OCI-LY3 (cell line): ENCODE results near the gene SLC26A2.

ENCODE experiments used
- H2AFZ ChIP-seq: fragments of 200-600, 300-600 bp; shearing (Covaris generic); 2 replicates; pipeline ENCODE4 v1.6.0; 2014; ENCODE audit warnings: antibody characterized with exemption, low read depth, low read length
- H3K27ac ChIP-seq: fragments of 200-600, 300-600 bp; sonication (generic); 2 replicates; pipeline ENCODE4 v1.5.1; 2014; ENCODE audit warnings: mild to moderate bottlenecking, low read length, moderate library complexity, mixed read lengths
- H3K27me3 ChIP-seq: fragments of 200-600, 300-600 bp; sonication (generic); 2 replicates; pipeline ENCODE4 v1.6.1; 2014; ENCODE audit warnings: low read depth, low read length, mixed read lengths
- H3K36me3 ChIP-seq: fragments of 200-600, 300-600 bp; sonication (generic); replicated peaks from 2 replicates; pipeline ENCODE3; 2014; ENCODE audit warnings: low read depth, low read length, mixed read lengths
- H3K4me1 ChIP-seq: fragments of 300-600, 200-600 bp; sonication (generic); 2 replicates; pipeline ENCODE4 v1.6.1; 2014; ENCODE audit warnings: low read length, mixed read lengths
- H3K4me2 ChIP-seq: fragments of 200-600, 300-600 bp; sonication (generic); 2 replicates; pipeline ENCODE4 v1.6.1; 2014; ENCODE audit warnings: low read length, mixed read lengths
- H3K4me3 ChIP-seq: fragments of 300-600, 200-600 bp; sonication (generic); 2 replicates; pipeline ENCODE4 v1.5.1; 2014; ENCODE audit warnings: antibody characterized with exemption, mild to moderate bottlenecking, low read length, moderate library complexity
- H3K79me2 ChIP-seq: fragments of 300-600, 200-600 bp; shearing (Covaris generic); 2 replicates; pipeline ENCODE4 v1.6.1; 2014; ENCODE audit warnings: mild to moderate bottlenecking, low read length, mixed read lengths
- H3K9ac ChIP-seq: fragments of 300-600, 200-600 bp; shearing (Covaris generic); 2 replicates; pipeline ENCODE4 v1.6.0; 2014; ENCODE audit warnings: mild to moderate bottlenecking, low read length, moderate library complexity
- H3K9me3 ChIP-seq: fragments of 200-600, 300-600 bp; shearing (Covaris generic); 2 replicates; pipeline ENCODE4 v1.6.1; 2014; ENCODE audit warnings: low read length, mixed read lengths; ENCODE audit not compliant: insufficient read depth
- H4K20me1 ChIP-seq: fragments of 200-600, 300-600 bp; sonication (generic); 2 replicates; pipeline ENCODE4 v1.6.1; 2016; ENCODE audit warnings: low read length, mixed read lengths; ENCODE audit not compliant: insufficient read depth
- CTCF ChIP-seq: fragments of 200-600, 300-600 bp; sonication (generic); IDR thresholded peaks from 2 replicates; pipeline ENCODE4 v1.5.1; 2014; ENCODE audit warnings: antibody characterized with exemption, low read length, low read depth
- EZH2phosphoT487 ChIP-seq: fragments of 200-600 bp; shearing (Covaris generic); IDR thresholded peaks from 2 replicates; pipeline ENCODE4 v1.6.1; 2018; ENCODE audit warnings: antibody characterized with exemption, mixed run types, low read depth

The SLC26A2 gene

GRCh38 chr5:149979896-149980295 lies 19.3 kb downstream of the SLC26A2 start:
- no peak overlapping the region for H2AFZ ChIP-seq
- no peaks in the 10 kb centered on the region for H4K20me1 ChIP-seq
- no peaks in the 10 kb centered on the region for H3K4me1 ChIP-seq
- TF ChIP-seq EZH2phosphoT487 = no peak
- no peak for TF ChIP-seq CTCF
- no peak overlapping the region for H3K9ac ChIP-seq
- H3K79me2 ChIP-seq = no peaks in the 10 kb centered on the region
- H3K4me3 ChIP-seq = no peak overlapping the region
- no peaks in the 10 kb centered on the region for H3K9me3 ChIP-seq
- no peak overlapping the region for H3K4me2 ChIP-seq
- H3K27me3 ChIP-seq = no peaks in the 10 kb centered on the region
- no peaks in the 10 kb centered on the region for H3K36me3 ChIP-seq
- H3K27ac ChIP-seq = no peak overlapping the region

- Histone ChIP-seq H3K4me3 (no peak overlapping the region), H3K27ac (no peak overlapping the region), H3K79me2 (no peaks in the 10 kb centered on the region), H3K4me1 (no peaks in the 10 kb centered on the region), H3K27me3 (no peaks in the 10 kb centered on the region), H3K4me2 (no peak overlapping the region), H3K9me3 (no peaks in the 10 kb centered on the region), H2AFZ (no peak overlapping the region), H3K36me3 (no peaks in the 10 kb centered on the region), H3K9ac (no peak overlapping the region), H4K20me1 (no peaks in the 10 kb centered on the region)
- TF ChIP-seq EZH2phosphoT487 (no peak), CTCF (no peak)
Observed at GRCh38 chr5:149981206-149981605, 20.6 kb downstream of the SLC26A2 start.

DNA sequence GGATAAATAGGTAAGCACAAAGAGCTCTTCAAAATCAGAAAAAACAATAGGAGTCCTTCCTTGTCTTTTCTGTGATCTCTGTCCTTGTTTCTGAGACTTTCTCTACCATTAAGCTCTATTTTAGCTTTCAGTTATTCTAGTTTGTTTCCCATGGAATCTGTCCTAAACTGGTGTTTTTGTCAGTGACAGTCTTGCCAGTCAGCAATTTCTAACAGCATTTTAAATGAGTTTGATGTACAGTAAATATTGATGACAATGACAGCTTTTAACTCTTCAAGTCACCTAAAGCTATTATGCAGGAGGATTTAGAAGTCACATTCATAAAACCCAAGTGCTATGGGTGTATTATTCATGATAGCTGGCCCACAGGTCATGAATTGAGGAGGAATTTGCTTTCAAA lies 21.9 kb downstream of the SLC26A2 start:
- Histone ChIP-seq H3K27me3 (no peaks in the 10 kb centered on the region), H3K9ac (no peak overlapping the region), H3K4me3 (no peak overlapping the region), H2AFZ (no peak overlapping the region), H3K4me2 (no peak overlapping the region), H3K79me2 (no peaks in the 10 kb centered on the region), H3K36me3 (no peaks in the 10 kb centered on the region), H4K20me1 (no peaks in the 10 kb centered on the region), H3K9me3 (no peaks in the 10 kb centered on the region), H3K27ac (no peak overlapping the region), H3K4me1 (no peaks in the 10 kb centered on the region)
- TF ChIP-seq EZH2phosphoT487 (no peak), CTCF (no peak)

GRCh38 chr5:149988126-149988525 lies 27.6 kb downstream of the SLC26A2 start:
- Histone ChIP-seq H2AFZ (no peak overlapping the region), H3K79me2 (no peaks in the 10 kb centered on the region), H3K4me1 (no peaks in the 10 kb centered on the region), H3K36me3 (no peaks in the 10 kb centered on the region), H3K4me2 (no peak overlapping the region), H3K27ac (no peak overlapping the region), H4K20me1 (no peaks in the 10 kb centered on the region), H3K4me3 (no peak overlapping the region), H3K27me3 (no peaks in the 10 kb centered on the region), H3K9ac (no peak overlapping the region), H3K9me3 (no peaks in the 10 kb centered on the region)
- TF ChIP-seq CTCF = no peak
- TF ChIP-seq EZH2phosphoT487 = no peak
